Mucosa of stomach (tissue), 1 donor: ENCODE results near the gene MYO7A.

Experiments used
- H3K27me3 ChIP-seq: one replicate; pipeline ENCODE4 v1.7.0; 2013; ENCODE audit warnings: mild to moderate bottlenecking, low read length; ENCODE audit not compliant: control insufficient read depth, insufficient read depth
- H3K36me3 ChIP-seq: one replicate; pipeline ENCODE4 v1.7.0; 2013; ENCODE audit warnings: low read length; ENCODE audit not compliant: control insufficient read depth, insufficient read depth
- H3K4me1 ChIP-seq: one replicate; pipeline ENCODE4 v1.7.0; 2013; ENCODE audit warnings: mild to moderate bottlenecking, low read length; ENCODE audit not compliant: control insufficient read depth, insufficient read depth
- H3K4me3 ChIP-seq: one replicate; pipeline ENCODE4 v1.7.0; 2013; ENCODE audit warnings: low read length
- H3K9ac ChIP-seq: one replicate; pipeline ENCODE4 v1.7.0; 2013; ENCODE audit warnings: mild to moderate bottlenecking, low read length, moderate library complexity
- H3K9me3 ChIP-seq: one replicate; pipeline ENCODE4 v1.7.0; 2013; ENCODE audit warnings: mild to moderate bottlenecking, low read length, moderate library complexity; ENCODE audit not compliant: control insufficient read depth
- donor health status: Pancreatic carcinoma.

MYO7A gene

DNA sequence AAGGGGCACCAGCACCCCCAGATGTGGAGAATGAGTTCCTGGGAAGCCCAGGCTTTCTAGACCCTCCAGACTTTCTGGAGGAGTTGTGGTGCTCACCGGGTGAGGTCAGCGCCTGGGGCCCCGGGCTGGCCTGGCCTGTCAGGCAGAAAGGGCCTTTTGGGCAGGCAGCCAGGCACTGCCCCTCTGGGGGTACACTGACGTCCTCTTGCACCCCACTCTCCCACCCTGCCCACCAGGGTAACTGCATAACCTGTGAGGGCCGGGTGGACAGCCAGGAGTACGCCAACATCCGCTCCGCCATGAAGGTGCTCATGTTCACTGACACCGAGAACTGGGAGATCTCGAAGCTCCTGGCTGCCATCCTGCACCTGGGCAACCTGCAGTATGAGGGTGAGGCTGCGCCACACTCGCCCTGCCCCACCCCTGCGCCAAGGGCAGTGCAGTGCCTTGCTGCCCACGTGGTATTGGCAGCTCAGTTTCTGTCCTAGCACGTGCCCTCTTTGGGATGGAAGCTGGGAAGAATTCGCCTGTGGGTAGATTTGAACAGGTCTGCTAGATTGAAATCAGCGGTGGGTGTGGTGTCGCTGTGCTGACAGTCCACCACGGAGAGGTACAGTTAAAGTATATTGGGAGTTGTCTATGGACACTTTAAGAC, 30.1 kb downstream of the MYO7A start:
- Histone ChIP-seq H3K36me3 (no peaks in the 10 kb centered on the region), H3K4me1 (peaks cover 4% of the 10 kb centered on the region)

DNA sequence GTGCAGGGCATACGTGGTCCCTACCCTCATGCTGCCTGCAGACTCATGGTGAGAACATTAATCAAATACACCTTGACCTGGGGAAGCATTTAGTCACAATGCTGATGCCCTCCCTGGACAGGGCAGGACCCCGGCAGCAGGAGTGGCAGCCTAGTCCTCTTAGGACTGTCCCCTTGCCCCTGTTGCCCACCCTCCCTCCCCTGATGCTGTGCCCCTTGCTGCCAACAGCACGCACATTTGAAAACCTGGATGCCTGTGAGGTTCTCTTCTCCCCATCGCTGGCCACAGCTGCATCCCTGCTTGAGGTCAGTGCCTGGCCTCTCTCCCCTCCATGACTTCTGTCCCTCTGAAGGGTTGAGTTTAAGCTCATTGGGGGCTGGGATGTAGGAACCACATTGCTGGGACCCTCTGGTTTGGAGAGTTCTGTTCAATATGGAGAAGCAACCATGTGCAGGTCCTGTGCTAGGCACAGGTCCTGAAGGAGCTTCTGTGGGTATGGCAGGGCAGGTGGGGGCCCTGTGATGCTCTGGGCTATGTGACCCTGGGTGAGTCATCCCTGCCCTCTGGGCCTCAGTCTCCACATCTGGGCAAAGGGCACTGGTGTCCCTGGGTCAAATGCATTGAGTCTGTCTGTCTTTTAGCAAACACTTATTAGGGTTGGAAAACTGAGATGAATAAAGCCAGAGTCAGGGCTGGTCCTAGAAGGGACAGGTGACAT, 31.3 kb downstream of the MYO7A start:
- Histone ChIP-seq H3K4me1 (no peaks in the 10 kb centered on the region), H3K27me3 (no peaks in the 10 kb centered on the region), H3K9me3 (no peaks in the 10 kb centered on the region), H3K9ac (no peak overlapping the region), H3K4me3 (no peak overlapping the region), H3K36me3 (no peaks in the 10 kb centered on the region)

More for the DNA sequence above, 30.1 kb downstream of the MYO7A start:
- H3K9ac ChIP-seq: no peak overlapping the region
- no peaks in the 10 kb centered on the region for H3K27me3 ChIP-seq
- H3K4me3 ChIP-seq: no peak overlapping the region
- H3K9me3 ChIP-seq: no peaks in the 10 kb centered on the region

DNA sequence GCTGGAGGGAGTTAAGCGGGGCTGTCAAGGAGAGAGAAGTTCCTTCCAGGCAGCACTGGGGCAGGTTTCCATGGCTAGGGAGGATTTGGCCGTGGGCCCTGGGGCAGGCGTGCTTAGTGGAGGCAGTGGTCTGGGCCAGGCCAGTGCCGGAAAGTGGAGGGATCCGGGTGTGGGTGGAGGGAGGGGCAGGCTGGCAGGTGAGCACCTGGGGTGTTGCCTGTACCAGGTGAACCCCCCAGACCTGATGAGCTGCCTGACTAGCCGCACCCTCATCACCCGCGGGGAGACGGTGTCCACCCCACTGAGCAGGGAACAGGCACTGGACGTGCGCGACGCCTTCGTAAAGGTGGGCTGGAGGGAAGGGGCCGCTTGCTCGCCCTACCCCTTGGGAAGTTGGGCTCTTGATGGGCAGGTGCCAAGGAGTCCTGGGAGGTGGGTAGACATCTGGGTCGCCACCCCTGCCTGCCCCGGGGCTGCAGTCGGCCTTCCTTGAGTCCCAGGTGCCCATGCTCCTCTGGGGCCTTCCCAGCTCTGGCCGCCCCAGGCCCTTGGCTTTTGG, 32.0 kb downstream of the MYO7A start:
- H3K27me3 ChIP-seq: no peaks in the 10 kb centered on the region
- H3K36me3 ChIP-seq: no peaks in the 10 kb centered on the region
- H3K4me3 ChIP-seq: no peak overlapping the region
- H3K4me1 ChIP-seq: no peaks in the 10 kb centered on the region
- H3K9me3 ChIP-seq: no peaks in the 10 kb centered on the region
- no peak overlapping the region for H3K9ac ChIP-seq

DNA sequence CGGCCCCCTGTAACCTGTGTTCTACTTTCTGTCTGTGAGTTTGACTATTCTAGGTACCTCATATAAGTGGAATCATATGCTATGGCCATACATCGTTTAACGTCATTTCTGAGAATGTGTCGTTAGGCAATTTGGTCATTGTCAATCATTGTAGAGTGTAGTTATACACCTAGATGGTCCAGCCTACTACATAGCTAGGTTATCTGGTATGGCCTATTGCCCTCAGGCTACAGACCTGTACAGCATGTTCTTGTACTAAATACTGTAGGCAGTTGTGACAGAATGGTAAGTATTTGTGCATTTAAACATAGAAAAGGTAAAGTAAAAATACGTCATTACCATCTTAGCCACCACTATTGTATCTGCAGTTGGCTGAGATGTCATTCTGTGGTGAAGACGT, 35.2 kb downstream of the MYO7A start:
- H3K4me1 ChIP-seq: no peaks in the 10 kb centered on the region
- H3K27me3 ChIP-seq: no peaks in the 10 kb centered on the region
- H3K36me3 ChIP-seq: no peaks in the 10 kb centered on the region
- no peak overlapping the region for H3K4me3 ChIP-seq
- no peak overlapping the region for H3K9ac ChIP-seq
- H3K9me3 ChIP-seq: no peaks in the 10 kb centered on the region

DNA sequence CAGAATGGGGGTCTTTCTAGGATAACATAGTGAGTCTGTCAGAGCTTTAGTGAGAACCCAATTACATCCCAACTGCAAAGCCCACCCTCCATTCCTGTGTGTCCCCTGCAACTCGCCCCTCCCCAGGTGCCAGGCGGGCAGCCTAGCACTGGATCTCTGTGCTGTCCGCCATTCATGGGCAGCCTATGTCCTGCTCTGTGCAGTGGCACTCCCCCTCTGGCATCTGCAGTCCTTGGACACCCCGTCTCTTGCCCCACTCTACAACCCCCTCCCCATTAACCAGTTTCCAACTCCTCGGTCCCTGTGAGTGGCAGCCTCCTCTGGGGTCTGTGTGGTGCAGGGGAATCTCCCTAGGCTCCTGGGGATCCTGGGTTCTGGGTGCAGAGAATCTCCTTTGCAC, 37.0 kb downstream of the MYO7A start:
- H3K9ac ChIP-seq: no peak overlapping the region
- H3K27me3 ChIP-seq: no peaks in the 10 kb centered on the region
- H3K36me3 ChIP-seq: no peaks in the 10 kb centered on the region
- H3K4me3 ChIP-seq: no peak overlapping the region
- no peaks in the 10 kb centered on the region for H3K9me3 ChIP-seq
- no peaks in the 10 kb centered on the region for H3K4me1 ChIP-seq

DNA sequence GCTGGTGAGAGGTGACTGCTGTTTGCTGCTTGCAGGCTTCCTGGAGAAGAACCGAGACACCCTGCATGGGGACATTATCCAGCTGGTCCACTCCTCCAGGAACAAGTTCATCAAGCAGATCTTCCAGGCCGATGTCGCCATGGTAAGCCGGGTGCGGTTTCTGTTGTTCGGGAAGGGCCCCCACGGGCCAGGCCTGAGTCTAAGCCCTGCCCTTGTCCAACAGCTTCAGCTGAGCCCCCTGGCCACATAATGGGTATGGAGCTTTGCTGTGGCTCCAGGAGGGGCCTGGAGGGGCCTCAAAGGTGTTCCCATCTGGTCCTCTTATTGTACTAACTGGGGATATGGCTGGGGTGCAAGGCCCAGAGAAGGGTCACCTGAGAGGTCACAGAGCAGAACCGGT, 38.0 kb downstream of the MYO7A start:
- no peaks in the 10 kb centered on the region for H3K9me3 ChIP-seq

DNA sequence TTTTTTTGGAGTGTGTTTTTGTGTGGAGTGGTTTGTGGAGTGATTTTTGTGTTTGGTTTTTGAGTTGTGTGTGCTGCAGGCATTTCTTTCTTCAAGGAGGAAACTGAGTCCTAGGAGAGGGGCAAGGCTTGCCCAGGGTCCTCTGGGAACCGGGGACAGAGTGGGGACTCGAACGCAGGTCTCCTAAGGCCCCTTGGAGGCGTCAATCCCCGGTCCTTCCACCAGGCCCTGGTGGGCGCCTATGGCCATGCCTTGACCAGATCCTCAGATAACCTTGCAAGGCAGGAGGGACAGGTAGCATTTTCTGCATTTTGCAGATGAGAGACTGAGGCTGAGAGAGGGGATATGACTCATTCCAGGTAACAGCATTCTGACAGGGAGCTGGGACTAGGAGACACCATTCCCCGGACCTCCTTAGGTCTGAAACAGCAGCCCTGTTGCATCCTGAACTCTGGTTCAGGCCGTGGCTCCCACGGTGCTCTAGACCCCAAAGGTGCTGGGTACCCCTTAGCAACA, 39.1 kb downstream of the MYO7A start:
- Histone ChIP-seq H3K27me3 (no peaks in the 10 kb centered on the region), H3K4me1 (no peaks in the 10 kb centered on the region), H3K9me3 (no peaks in the 10 kb centered on the region), H3K36me3 (no peaks in the 10 kb centered on the region), H3K9ac (no peak overlapping the region), H3K4me3 (no peak overlapping the region)

More for the DNA sequence above, 38.0 kb downstream of the MYO7A start:
- H3K36me3 ChIP-seq: no peaks in the 10 kb centered on the region
- no peak overlapping the region for H3K4me3 ChIP-seq
- H3K9ac ChIP-seq: no peak overlapping the region
- no peaks in the 10 kb centered on the region for H3K4me1 ChIP-seq
- no peaks in the 10 kb centered on the region for H3K27me3 ChIP-seq

DNA sequence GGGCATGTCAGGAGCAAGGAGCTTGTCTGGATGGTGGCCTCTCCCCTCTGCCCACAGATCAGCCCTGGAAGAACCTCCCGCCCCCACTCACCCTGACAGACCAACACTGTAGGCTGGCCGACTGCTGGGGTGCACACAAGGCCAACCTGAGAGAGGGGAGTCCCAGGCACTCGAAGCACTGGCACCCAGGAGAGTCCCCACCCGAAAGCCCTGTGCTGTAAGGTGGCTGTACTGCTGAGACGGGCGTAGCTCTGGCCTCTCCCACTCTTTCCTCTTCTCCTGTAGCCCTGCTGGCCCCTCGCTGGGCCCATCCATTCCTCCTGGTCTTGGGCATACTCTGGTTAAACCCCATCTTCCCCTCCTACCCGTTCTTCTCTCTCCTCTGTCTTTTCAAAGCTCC, 39.7 kb downstream of the MYO7A start:
- H3K27me3 ChIP-seq: no peaks in the 10 kb centered on the region
- H3K4me3 ChIP-seq: no peak overlapping the region
- no peaks in the 10 kb centered on the region for H3K4me1 ChIP-seq
- H3K9ac ChIP-seq: no peak overlapping the region
- no peaks in the 10 kb centered on the region for H3K36me3 ChIP-seq
- H3K9me3 ChIP-seq: no peaks in the 10 kb centered on the region

DNA sequence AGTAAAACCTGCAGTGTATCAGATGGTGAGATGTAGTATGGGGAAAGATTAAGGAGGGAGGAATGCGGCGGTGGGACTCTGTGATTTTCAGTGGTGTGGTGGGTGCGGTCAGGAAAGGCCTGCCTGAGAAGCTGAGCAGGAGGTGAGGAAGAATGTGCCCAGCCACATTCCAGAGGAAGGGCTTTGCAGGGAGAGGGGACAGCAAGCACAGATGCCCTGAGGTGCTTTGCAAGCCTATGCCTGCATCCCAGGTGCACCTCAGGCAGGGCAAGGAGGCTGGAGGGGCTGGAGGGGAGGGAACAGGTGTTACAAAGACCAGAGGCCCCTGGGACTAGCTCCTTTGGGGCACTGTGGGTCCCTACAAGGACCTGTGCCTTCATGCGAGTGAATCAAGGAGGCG, 42.1 kb downstream of the MYO7A start:
- Histone ChIP-seq H3K36me3 (no peaks in the 10 kb centered on the region), H3K27me3 (no peaks in the 10 kb centered on the region), H3K9me3 (no peaks in the 10 kb centered on the region), H3K4me1 (no peaks in the 10 kb centered on the region), H3K4me3 (no peak overlapping the region), H3K9ac (no peak overlapping the region)

DNA sequence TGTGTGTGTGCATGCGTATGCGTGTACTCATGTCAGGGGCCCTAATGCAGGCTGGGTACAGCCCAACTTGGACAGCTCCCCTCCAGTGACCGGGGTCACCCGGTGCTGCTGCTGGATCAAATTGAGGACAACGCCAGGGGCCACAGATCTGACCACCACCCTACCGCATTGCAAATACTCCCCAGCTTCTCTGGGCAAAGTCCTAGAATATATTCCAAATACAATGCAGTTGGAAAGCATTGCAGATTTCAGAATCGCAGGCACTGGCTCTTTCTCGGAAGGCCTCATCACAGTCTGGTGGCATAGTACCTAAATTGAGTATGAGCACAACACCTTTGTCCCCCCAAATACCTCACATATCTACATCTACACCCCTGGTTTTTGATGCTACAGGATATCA, 43.2 kb downstream of the MYO7A start:
- Histone ChIP-seq H3K4me1 (no peaks in the 10 kb centered on the region), H3K9ac (no peak overlapping the region), H3K27me3 (no peaks in the 10 kb centered on the region), H3K9me3 (no peaks in the 10 kb centered on the region), H3K36me3 (no peaks in the 10 kb centered on the region), H3K4me3 (no peak overlapping the region)

DNA sequence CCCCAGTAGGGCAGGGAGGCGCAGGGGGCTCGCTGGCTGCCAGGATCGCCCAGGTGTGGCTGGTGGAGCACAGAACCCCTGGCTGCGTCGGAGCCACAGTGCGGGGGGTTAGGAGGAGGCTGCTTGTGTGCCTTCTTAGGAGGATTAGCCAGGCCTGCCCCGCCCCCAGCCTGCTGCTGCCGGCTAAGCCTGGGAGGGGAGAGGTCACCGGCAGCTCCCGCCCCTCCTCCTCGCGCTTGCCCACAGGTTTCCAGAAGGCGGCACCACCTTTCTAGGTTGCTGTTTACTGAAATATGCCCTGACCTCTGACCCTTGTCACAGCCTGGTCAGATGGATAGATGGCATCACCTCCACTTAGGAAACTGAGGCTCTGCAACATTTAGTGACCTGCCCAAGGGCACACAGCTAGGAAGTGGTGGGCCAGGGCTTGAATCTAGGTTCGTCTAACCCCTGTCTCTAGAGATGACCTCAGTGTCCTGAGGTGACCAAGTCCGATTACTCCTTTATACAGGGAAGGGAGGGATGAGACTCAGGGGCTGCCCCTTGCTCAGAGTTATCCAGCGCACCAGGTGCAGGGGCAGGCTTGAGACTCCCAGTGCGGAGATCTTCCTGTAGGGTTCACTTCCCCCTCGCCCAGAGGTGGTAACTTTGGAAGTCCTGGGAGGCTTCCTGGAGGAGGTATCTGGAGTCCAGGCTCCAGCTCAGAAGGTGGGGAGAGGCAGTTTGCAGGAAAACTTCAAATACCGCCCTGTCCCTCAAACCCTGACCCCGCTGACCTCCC, 44.0 kb downstream of the MYO7A start:
- Histone ChIP-seq H3K4me3 (no peak overlapping the region), H3K9ac (no peak overlapping the region), H3K4me1 (no peaks in the 10 kb centered on the region), H3K27me3 (no peaks in the 10 kb centered on the region), H3K9me3 (no peaks in the 10 kb centered on the region), H3K36me3 (no peaks in the 10 kb centered on the region)

DNA sequence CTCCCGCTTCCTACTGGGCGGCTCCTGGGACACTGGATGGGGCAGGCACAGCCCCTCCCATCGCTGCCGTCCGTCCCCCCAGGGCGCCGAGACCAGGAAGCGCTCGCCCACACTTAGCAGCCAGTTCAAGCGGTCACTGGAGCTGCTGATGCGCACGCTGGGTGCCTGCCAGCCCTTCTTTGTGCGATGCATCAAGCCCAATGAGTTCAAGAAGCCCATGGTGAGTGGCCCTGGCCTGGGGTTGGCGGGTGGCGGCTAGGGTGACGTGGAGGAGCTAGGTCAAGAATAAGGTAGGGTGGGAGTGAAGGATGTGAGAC, 44.6 kb downstream of the MYO7A start:
- Histone ChIP-seq H3K4me1 (no peaks in the 10 kb centered on the region), H3K9ac (no peak overlapping the region), H3K9me3 (no peaks in the 10 kb centered on the region), H3K27me3 (no peaks in the 10 kb centered on the region), H3K4me3 (no peak overlapping the region), H3K36me3 (no peaks in the 10 kb centered on the region)
